GM23338 (cell line): ENCODE data around the gene HOXB6. TPM values are rescaled to one million over a fixed set of nuclear protein-coding genes. Genes with fewer than 3 reads are reported as not detected.
A peak's percentile ranks its signal among the peaks of the same experiment; 100 is the strongest.

Experiments used
- ATAC-seq: fragments of 200-7000 bp; cut with Tn5 transposase; 3 replicates; pipeline ENCODE4 v1.9.1; 2020
- DNase-seq: peaks from one replicate; pipeline ENCODE4 v3.0.0-alpha.2; 2015; ENCODE audit warnings: low spot score
- H2AFZ ChIP-seq: fragments of 200-600 bp; sonication (generic); 2 replicates; pipeline ENCODE4 v1.8.0; 2016; ENCODE audit warnings: antibody characterized with exemption, mild to moderate bottlenecking, moderate library complexity
- H3F3A ChIP-seq: fragments of 200-600 bp; sonication (generic); replicated peaks from 2 replicates; pipeline ENCODE4 v1.8.0; 2017; ENCODE audit warnings: antibody characterized with exemption, mixed run types, low read depth
- H3K27ac ChIP-seq: fragments of 200-600 bp; sonication (generic); 2 replicates; pipeline ENCODE4 v1.6.1; 2016; ENCODE audit warnings: low read depth
- H3K27me3 ChIP-seq: fragments of 200-600 bp; sonication (generic); 2 replicates; pipeline ENCODE4 v1.8.0; 2016; ENCODE audit warnings: mild to moderate bottlenecking, mixed run types, moderate library complexity; ENCODE audit not compliant: insufficient read depth
- H3K36me3 ChIP-seq: fragments of 200-600 bp; sonication (generic); 2 replicates; pipeline ENCODE4 v1.8.0; 2016; ENCODE audit warnings: mild to moderate bottlenecking; ENCODE audit not compliant: insufficient read depth
- H3K4me1 ChIP-seq: fragments of 200-600 bp; sonication (generic); 2 replicates; pipeline ENCODE4 v1.8.0; 2016; ENCODE audit warnings: mild to moderate bottlenecking, moderate library complexity; ENCODE audit not compliant: insufficient read depth
- H3K4me2 ChIP-seq: fragments of 200-600 bp; sonication (generic); 2 replicates; pipeline ENCODE4 v1.7.1; 2017; ENCODE audit warnings: mixed run types
- H3K4me3 ChIP-seq: fragments of 200-600 bp; sonication (generic); 2 replicates; pipeline ENCODE4 v1.6.1; 2016; ENCODE audit warnings: mixed run types
- H3K79me2 ChIP-seq: fragments of 200-600 bp; sonication (generic); replicated peaks from 2 replicates; pipeline ENCODE4 v1.8.0; 2017; ENCODE audit warnings: mild to moderate bottlenecking; ENCODE audit not compliant: insufficient read depth
- H3K9me2 ChIP-seq: fragments of 200-600 bp; sonication (generic); 2 replicates; pipeline ENCODE4 v1.8.0; 2017; ENCODE audit not compliant: insufficient read depth
- H4K20me1 ChIP-seq: fragments of 200-600 bp; sonication (generic); replicated peaks from 2 replicates; pipeline ENCODE4 v1.8.0; 2017; ENCODE audit warnings: mild to moderate bottlenecking; ENCODE audit not compliant: insufficient read depth
- H3K27ac Mint-ChIP-seq: 2 replicates; pipeline ENCODE4 v1.8.0; 2020; ENCODE audit warnings: inconsistent platforms, mild to moderate bottlenecking, moderate library complexity, mixed read lengths
- H3K27me3 Mint-ChIP-seq: 3 replicates; pipeline ENCODE4 v1.8.0; 2022; ENCODE audit warnings: low read depth, mild to moderate bottlenecking, moderate library complexity, mixed read lengths, inconsistent platforms; ENCODE audit not compliant: insufficient read depth, poor library complexity
- H3K36me3 Mint-ChIP-seq: 3 replicates; pipeline ENCODE4 v1.8.0; 2021; ENCODE audit warnings: low read depth, mild to moderate bottlenecking, inconsistent platforms, moderate library complexity, mixed read lengths
- H3K4me1 Mint-ChIP-seq: 3 replicates; pipeline ENCODE4 v1.8.0; 2020; ENCODE audit warnings: mild to moderate bottlenecking, inconsistent platforms, mixed read lengths
- H3K4me3 Mint-ChIP-seq: 3 replicates; pipeline ENCODE4 v1.8.0; 2021; ENCODE audit warnings: moderate library complexity, mild to moderate bottlenecking, inconsistent platforms, mixed read lengths
- H3K9me3 Mint-ChIP-seq: 3 replicates; pipeline ENCODE4 v1.8.0; 2020; ENCODE audit warnings: moderate library complexity, mild to moderate bottlenecking, inconsistent platforms, mixed read lengths
- EZH2 ChIP-seq: fragments of 200-600 bp; sonication (generic); IDR thresholded peaks from one replicate; pipeline ENCODE4 v1.8.0; 2017; ENCODE audit warnings: antibody characterized with exemption, mild to moderate bottlenecking, low read depth; ENCODE audit not compliant: unreplicated experiment
- EZH2phosphoT487 ChIP-seq: fragments of 200-600 bp; sonication (generic); IDR thresholded peaks from one replicate; pipeline ENCODE4 v1.8.1; 2018; ENCODE audit warnings: antibody characterized with exemption; ENCODE audit not compliant: unreplicated experiment
- REST ChIP-seq: IDR thresholded peaks from one replicate; pipeline ENCODE4 v1.6.1; 2018; ENCODE audit warnings: antibody characterized with exemption; ENCODE audit not compliant: unreplicated experiment
- ZNF331 ChIP-seq: fragments of 250-450 bp; sonication (Bioruptor Pico); IDR thresholded peaks from 2 replicates; pipeline ENCODE4 v1.5.0; 2020; ENCODE audit warnings: low read depth, mild to moderate bottlenecking, moderate library complexity
- ZNF462 ChIP-seq: fragments of 250-450 bp; sonication (Bioruptor Pico); IDR thresholded peaks from 2 replicates; pipeline ENCODE4 v1.5.0; 2020; ENCODE audit warnings: mild to moderate bottlenecking, moderate library complexity
- polyA plus RNA-seq: library from polyadenylated mRNA; unstranded; fragments of >200 nt; fragmentation: Nextera tagmentation; extraction: Ambion mirVana; gene quantifications from 2 replicates; pipeline ENCODE4 v1.2.1, GENCODE V29; 2016
- total RNA-seq: library from RNA; depleted of rRNA; stranded (reverse); fragments of >200 nt; shearing (Covaris generic); gene quantifications from 2 replicates; pipeline ENCODE4 v1.2.3, GENCODE V29; 2014
- TF ChIP-seq, protein P1 (sequence below): IDR thresholded peaks from 2 replicates; pipeline ENCODE4 v1.6.1; 2016; ENCODE audit warnings: antibody characterized with exemption

HOXB6 gene
- total and polyA plus RNA-seq, 2 experiments from 2014 or later = not detected

GRCh38 chr17:48591255-48592056 lies 13.3 kb downstream of the HOXB6 start:
- Mint-ChIP-seq H3K4me1 (peaks cover 42% of the 10 kb centered on the region), H3K27me3 (peaks cover 100% of the 10 kb centered on the region), H3K4me3 (no peak overlapping the region), H3K36me3 (no peaks in the 10 kb centered on the region), H3K9me3 (no peaks in the 10 kb centered on the region; the same call in 2 of the 3 replicates), H3K27ac (no peak overlapping the region)
- Histone ChIP-seq H4K20me1 (peaks cover 45% of the 10 kb centered on the region), H3K9me2 (no peaks in the 10 kb centered on the region), H3K27ac (no peak overlapping the region), H3K4me1 (peaks cover 65% of the 10 kb centered on the region), H3K4me3 (no peak overlapping the region), H3F3A (peaks cover 57% of the 10 kb centered on the region), H2AFZ (no peak overlapping the region), H3K36me3 (no peaks in the 10 kb centered on the region), H3K27me3 (peaks cover 100% of the 10 kb centered on the region), H3K79me2 (no peaks in the 10 kb centered on the region), H3K4me2 (no peak overlapping the region)
- no peak for TF ChIP-seq ZNF331
- peak; percentile 43 for TF ChIP-seq EZH2
- ATAC-seq (no peak), DNase-seq (no peak)

DNA sequence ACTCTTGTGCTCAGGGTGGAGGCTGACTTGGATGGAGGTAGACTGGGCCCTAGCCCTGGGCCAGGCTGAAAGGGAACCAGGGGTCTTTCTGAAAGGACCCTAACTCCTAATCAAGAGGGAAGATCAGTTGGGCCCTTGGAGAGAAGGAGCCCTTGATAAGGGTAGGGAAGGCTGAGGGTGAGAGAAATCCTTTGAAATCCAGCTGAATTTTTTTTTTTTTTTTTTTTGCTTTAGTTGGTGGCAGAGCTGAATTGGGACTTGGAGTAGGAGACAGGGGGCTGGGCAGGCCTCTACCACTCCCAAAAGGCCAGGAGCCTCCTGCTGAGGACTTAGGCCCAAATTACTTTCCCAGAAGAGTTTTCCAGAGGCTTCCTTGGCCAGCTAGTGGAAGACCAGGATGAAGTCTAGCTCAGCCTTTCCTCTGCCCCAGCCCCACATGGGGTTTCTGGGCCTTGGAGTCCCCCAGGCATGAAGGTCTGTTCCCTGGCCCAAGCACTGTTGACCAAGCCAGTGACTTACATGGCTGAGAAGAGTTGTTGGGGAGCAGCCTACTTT lies 14.1 kb downstream of the HOXB6 start:
- Histone ChIP-seq H3K36me3 (no peaks in the 10 kb centered on the region), H3K4me1 (peaks cover 66% of the 10 kb centered on the region), H3K9me2 (no peaks in the 10 kb centered on the region), H3K27ac (no peak overlapping the region), H2AFZ (no peak overlapping the region), H3K4me3 (no peak overlapping the region), H3K79me2 (no peaks in the 10 kb centered on the region), H3K27me3 (peaks cover 100% of the 10 kb centered on the region), H3K4me2 (no peak overlapping the region), H3F3A (peaks cover 62% of the 10 kb centered on the region), H4K20me1 (peaks cover 50% of the 10 kb centered on the region)
- Mint-ChIP-seq H3K4me1 (peaks cover 44% of the 10 kb centered on the region), H3K36me3 (no peaks in the 10 kb centered on the region), H3K9me3 (no peaks in the 10 kb centered on the region; the same call in 2 of the 3 replicates), H3K4me3 (no peak overlapping the region), H3K27ac (no peak overlapping the region), H3K27me3 (peaks cover 100% of the 10 kb centered on the region)
- no peak for DNase-seq
- no peak for ATAC-seq
- TF ChIP-seq REST (no peak), ZNF331 (no peak), EZH2 (no peak), ZNF462 (CRISPR knock-in tag) (no peak), EZH2phosphoT487 (no peak)
- TF ChIP-seq, protein P1, sequence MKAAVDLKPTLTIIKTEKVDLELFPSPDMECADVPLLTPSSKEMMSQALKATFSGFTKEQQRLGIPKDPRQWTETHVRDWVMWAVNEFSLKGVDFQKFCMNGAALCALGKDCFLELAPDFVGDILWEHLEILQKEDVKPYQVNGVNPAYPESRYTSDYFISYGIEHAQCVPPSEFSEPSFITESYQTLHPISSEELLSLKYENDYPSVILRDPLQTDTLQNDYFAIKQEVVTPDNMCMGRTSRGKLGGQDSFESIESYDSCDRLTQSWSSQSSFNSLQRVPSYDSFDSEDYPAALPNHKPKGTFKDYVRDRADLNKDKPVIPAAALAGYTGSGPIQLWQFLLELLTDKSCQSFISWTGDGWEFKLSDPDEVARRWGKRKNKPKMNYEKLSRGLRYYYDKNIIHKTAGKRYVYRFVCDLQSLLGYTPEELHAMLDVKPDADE = no peak
